Hepatocyte (in vitro differentiated cells): ENCODE measurements around the gene LAMC2. TPM values are rescaled to one million over a fixed set of nuclear protein-coding genes. Genes with fewer than 3 reads are reported as not detected.
A peak's percentile ranks its signal among the peaks of the same experiment; 100 is the strongest.

Source experiments
- DNase-seq: peaks from one replicate; pipeline ENCODE4 v3.0.0-alpha.2; 2016; ENCODE audit warnings: low spot score
- H2AFZ ChIP-seq: fragments of 200-600 bp; sonication (generic); 2 replicates; pipeline ENCODE4 v1.6.0; 2016; ENCODE audit warnings: antibody characterized with exemption, mild to moderate bottlenecking
- H3K27ac ChIP-seq: fragments of 200-600 bp; sonication (generic); 2 replicates; pipeline ENCODE4 v1.5.1; 2016; ENCODE audit warnings: mild to moderate bottlenecking
- H3K27me3 ChIP-seq: fragments of 200-600 bp; sonication (generic); 2 replicates; pipeline ENCODE4 v1.6.1; 2016
- H3K36me3 ChIP-seq: fragments of 200-600 bp; sonication (generic); replicated peaks from 2 replicates; pipeline ENCODE4 v1.5.1; 2016; ENCODE audit warnings: low read depth; ENCODE audit not compliant: insufficient read depth
- H3K4me1 ChIP-seq: fragments of 200-600 bp; sonication (generic); 2 replicates; pipeline ENCODE4 v1.5.1; 2016; ENCODE audit warnings: mild to moderate bottlenecking, moderate library complexity; ENCODE audit not compliant: insufficient read depth
- H3K4me2 ChIP-seq: fragments of 200-600 bp; sonication (generic); 2 replicates; pipeline ENCODE4 v1.6.0; 2016
- H3K4me3 ChIP-seq: fragments of 200-600 bp; sonication (generic); 2 replicates; pipeline ENCODE4 v1.5.1; 2016; ENCODE audit warnings: mild to moderate bottlenecking
- H3K79me2 ChIP-seq: fragments of 200-600 bp; sonication (generic); 2 replicates; pipeline ENCODE4 v1.6.0; 2017; ENCODE audit warnings: mild to moderate bottlenecking
- H3K9me2 ChIP-seq: fragments of 200-600 bp; sonication (generic); replicated peaks from 2 replicates; pipeline ENCODE4 v1.6.0; 2017; ENCODE audit warnings: mild to moderate bottlenecking; ENCODE audit not compliant: insufficient read depth
- H3K9me3 ChIP-seq: fragments of 200-600 bp; sonication (generic); 2 replicates; pipeline ENCODE4 v1.5.1; 2016; ENCODE audit warnings: low read depth, mild to moderate bottlenecking
- H4K20me1 ChIP-seq: fragments of 200-600 bp; sonication (generic); 2 replicates; pipeline ENCODE4 v1.6.0; 2016; ENCODE audit warnings: mild to moderate bottlenecking; ENCODE audit not compliant: insufficient read depth, poor library complexity, severe bottlenecking
- CTCF ChIP-seq: fragments of 200-600 bp; sonication (generic); IDR thresholded peaks from 2 replicates; pipeline ENCODE4 v1.5.1; 2016; ENCODE audit warnings: antibody characterized with exemption, mild to moderate bottlenecking; ENCODE audit not compliant: poor library complexity
- EZH2 ChIP-seq: fragments of 200-600 bp; sonication (generic); IDR thresholded peaks from 2 replicates; pipeline ENCODE4 v1.6.1; 2016; ENCODE audit warnings: antibody characterized with exemption, mild to moderate bottlenecking, borderline replicate concordance
- EZH2phosphoT487 ChIP-seq: fragments of 200-600 bp; sonication (generic); IDR thresholded peaks from one replicate; pipeline ENCODE4 v1.6.1; 2018; ENCODE audit warnings: antibody characterized with exemption, mild to moderate bottlenecking, low read depth, moderate library complexity; ENCODE audit not compliant: unreplicated experiment, severe bottlenecking
- WGBS: methylation state at CpG from one replicate; pipeline ENCODE4 v1.1.6; 2016; ENCODE audit warnings: low lambda C conversion rate; ENCODE audit errors: missing lambda C conversion rate; 5-methylcytosine and 5-hydroxymethylcytosine counted together
- polyA plus RNA-seq: library from polyadenylated mRNA; unstranded; fragments of >200 nt; fragmentation: Nextera tagmentation; extraction: Ambion mirVana; gene quantifications from 2 replicates; pipeline ENCODE4 v1.2.1, GENCODE V29; 2016
- total RNA-seq: library from RNA; depleted of rRNA; stranded (reverse); fragments of >200 nt; gene quantifications from 2 replicates; pipeline ENCODE4 v1.2.3, GENCODE V29; 2014

LAMC2 gene
- total and polyA plus RNA-seq, 2 experiments from 2014 or later = 45.3 to 76.3 TPM

DNA sequence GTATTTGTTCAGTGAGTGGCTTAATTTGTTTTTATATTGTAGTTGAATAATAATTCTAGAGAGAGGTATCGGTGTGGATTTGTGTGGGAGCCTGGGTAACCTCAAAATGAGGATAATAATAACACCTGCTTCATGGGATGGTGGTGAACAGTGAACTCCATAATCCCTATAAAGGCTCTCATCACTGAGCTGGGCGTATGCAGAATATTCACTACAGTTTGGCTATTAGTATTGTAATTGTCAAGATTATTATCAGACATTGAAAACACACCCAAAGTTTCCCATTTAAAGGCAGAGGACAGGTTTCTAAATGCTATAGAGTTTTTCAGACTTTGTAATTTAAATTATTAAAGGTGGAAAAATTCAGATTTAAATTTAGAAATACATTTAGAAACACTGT is 7.0 kb upstream of the LAMC2 start:
- H3K4me3 ChIP-seq = no peak overlapping the region
- no peaks in the 10 kb centered on the region for H3K9me2 ChIP-seq
- no peak overlapping the region for H2AFZ ChIP-seq
- no peaks in the 10 kb centered on the region for H3K79me2 ChIP-seq
- no peaks in the 10 kb centered on the region for H4K20me1 ChIP-seq
- H3K4me2 ChIP-seq = no peak overlapping the region
- DNase-seq = no peak
- TF ChIP-seq EZH2 = no peak
- no peak for TF ChIP-seq EZH2phosphoT487
- TF ChIP-seq CTCF = no peak
- H3K36me3 ChIP-seq = no peaks in the 10 kb centered on the region
- peaks cover 26% of the 10 kb centered on the region for H3K4me1 ChIP-seq
- H3K27me3 ChIP-seq = no peaks in the 10 kb centered on the region
- H3K27ac ChIP-seq = peak overlapping the region; percentile 86
- H3K9me3 ChIP-seq = no peaks in the 10 kb centered on the region
- 93% methylated on average over 2 of the region's 2 CpGs for WGBS

GRCh38 chr1:183180218-183180617 is 5.8 kb upstream of the LAMC2 start:
- Histone ChIP-seq H3K27me3 (no peaks in the 10 kb centered on the region), H3K4me2 (peak overlapping the region; percentile 6), H3K4me3 (no peak overlapping the region), H3K27ac (peak overlapping the region; percentile 86), H2AFZ (no peak overlapping the region), H3K36me3 (no peaks in the 10 kb centered on the region), H4K20me1 (no peaks in the 10 kb centered on the region), H3K9me3 (no peaks in the 10 kb centered on the region), H3K9me2 (no peaks in the 10 kb centered on the region), H3K4me1 (peaks cover 26% of the 10 kb centered on the region), H3K79me2 (no peaks in the 10 kb centered on the region)
- 38% methylated on average over 3 of the region's 3 CpGs for WGBS
- peak; percentile 76 for DNase-seq
- no peak for TF ChIP-seq EZH2
- TF ChIP-seq CTCF = no peak
- no peak for TF ChIP-seq EZH2phosphoT487

DNA sequence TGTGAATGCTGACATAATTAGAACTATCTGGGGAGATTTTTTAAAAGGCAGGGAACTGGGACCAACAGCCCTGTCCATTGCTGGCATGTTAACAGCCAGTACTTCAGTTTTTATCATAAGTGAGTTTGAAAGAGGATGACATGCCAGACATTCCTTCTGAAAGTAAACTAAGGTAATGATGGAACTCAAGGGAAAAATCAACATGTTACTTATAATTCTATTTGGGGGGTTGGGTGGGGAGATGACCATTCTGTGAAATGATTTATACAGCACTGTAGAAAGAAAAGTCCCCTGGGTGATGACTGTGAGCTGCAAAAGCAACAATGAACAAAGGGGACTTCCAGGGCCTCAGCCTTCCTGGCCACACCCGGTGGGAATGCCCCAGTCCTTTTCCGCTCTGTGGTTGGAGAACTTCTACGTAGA is 5.4 kb upstream of the LAMC2 start:
- Histone ChIP-seq H3K27ac (peak overlapping the region; percentile 86), H3K4me1 (peaks cover 26% of the 10 kb centered on the region), H3K27me3 (no peaks in the 10 kb centered on the region), H3K4me2 (peak overlapping the region; percentile 6), H3K4me3 (no peak overlapping the region), H4K20me1 (no peaks in the 10 kb centered on the region), H3K9me3 (no peaks in the 10 kb centered on the region), H3K9me2 (no peaks in the 10 kb centered on the region), H3K79me2 (no peaks in the 10 kb centered on the region), H3K36me3 (no peaks in the 10 kb centered on the region), H2AFZ (no peak overlapping the region)
- TF ChIP-seq EZH2phosphoT487 (no peak), EZH2 (no peak), CTCF (no peak)
- DNase-seq = peak; percentile 71
- 56% methylated on average over 3 of the region's 3 CpGs for WGBS

- Histone ChIP-seq H3K4me2 (peak overlapping the region; percentile 81), H3K27me3 (no peaks in the 10 kb centered on the region), H4K20me1 (no peaks in the 10 kb centered on the region), H3K4me3 (peak overlapping the region; percentile 22), H3K9me2 (no peaks in the 10 kb centered on the region), H3K4me1 (no peaks in the 10 kb centered on the region), H2AFZ (no peak overlapping the region), H3K36me3 (no peaks in the 10 kb centered on the region), H3K27ac (peak overlapping the region; percentile 95), H3K9me3 (no peaks in the 10 kb centered on the region), H3K79me2 (peaks cover 8% of the 10 kb centered on the region)
- DNase-seq = no peak
- WGBS = 58% methylated on average over 4 of the region's 4 CpGs
- TF ChIP-seq EZH2phosphoT487 (no peak), EZH2 (no peak), CTCF (no peak)
Measured at GRCh38 chr1:183186841-183187240, 777 bp downstream of the LAMC2 start.
